HFFc6 (cell line): ENCODE data around the gene SLC39A11. TPM values are rescaled to one million over a fixed set of nuclear protein-coding genes. Genes with fewer than 3 reads are reported as not detected.
A peak's percentile ranks its signal among the peaks of the same experiment; 100 is the strongest.

Source experiments
- DNase-seq: peaks from one replicate; pipeline ENCODE4 v3.0.0-alpha.2; 2018
- H3K27ac Mint-ChIP-seq: 2 replicates; pipeline ENCODE4 v1.8.0; 2020; ENCODE audit warnings: mild to moderate bottlenecking, mixed read lengths
- H3K27me3 Mint-ChIP-seq: 2 replicates; pipeline ENCODE4 v1.8.0; 2021; ENCODE audit warnings: mild to moderate bottlenecking, moderate library complexity, mixed read lengths; ENCODE audit not compliant: insufficient read depth
- H3K36me3 Mint-ChIP-seq: 2 replicates; pipeline ENCODE4 v1.8.0; 2021; ENCODE audit warnings: low read depth, mixed read lengths
- H3K4me1 Mint-ChIP-seq: 2 replicates; pipeline ENCODE4 v1.8.0; 2020; ENCODE audit warnings: low read depth, mixed read lengths
- H3K4me3 Mint-ChIP-seq: 2 replicates; pipeline ENCODE4 v1.8.0; 2020; ENCODE audit warnings: mild to moderate bottlenecking, moderate library complexity, mixed read lengths
- H3K9me3 Mint-ChIP-seq: 2 replicates; pipeline ENCODE4 v1.8.0; 2020; ENCODE audit warnings: mild to moderate bottlenecking, mixed read lengths
- CTCF ChIP-seq: fragments of 200-600 bp; sonication (generic); IDR thresholded peaks from 2 replicates; pipeline ENCODE4 v1.5.0; 2021; ENCODE audit warnings: antibody characterized with exemption, mild to moderate bottlenecking
- total RNA-seq, 6 experiments: library from RNA; stranded (reverse); fragmentation: NEBNext Ultra II Directional; extraction: Animal tissue kit (Norgen Biotek cat#: 25700); gene quantifications; 2 replicates in 1 of 6; 3 replicates in 5 of 6; pipeline ENCODE4 v1.2.3, GENCODE V29; 2021

SLC39A11 gene
- total RNA-seq, 6 experiments from 2014 or later: 29.7 to 40.6 (median 34.9) TPM

- H3K4me3 Mint-ChIP-seq: peak overlapping the region; percentile 71
- TF ChIP-seq CTCF: no peak
- peaks cover 17% of the 10 kb centered on the region for H3K9me3 Mint-ChIP-seq
- H3K4me1 Mint-ChIP-seq: peaks cover 57% of the 10 kb centered on the region
- H3K27me3 Mint-ChIP-seq: peaks cover 3% of the 10 kb centered on the region
- peaks cover 35% of the 10 kb centered on the region for H3K36me3 Mint-ChIP-seq
- DNase-seq: peak; percentile 72
- H3K27ac Mint-ChIP-seq: peak overlapping the region; percentile 84
Measured at GRCh38 chr17:73043686-73044581, 48.6 kb downstream of the SLC39A11 start.

- Mint-ChIP-seq H3K4me1 (peaks cover 59% of the 10 kb centered on the region), H3K27ac (peak overlapping the region; percentile 84), H3K4me3 (peak overlapping the region; percentile 46)
Measured at GRCh38 chr17:73042809-73043685, 49.4 kb downstream of the SLC39A11 start.

GRCh38 chr17:73042225-73042624, 50.3 kb downstream of the SLC39A11 start:
- peaks cover 17% of the 10 kb centered on the region for H3K9me3 Mint-ChIP-seq
- H3K4me3 Mint-ChIP-seq: no peak overlapping the region
- H3K4me1 Mint-ChIP-seq: peaks cover 59% of the 10 kb centered on the region
- no peak overlapping the region for H3K27ac Mint-ChIP-seq
- no peak for TF ChIP-seq CTCF
- H3K27me3 Mint-ChIP-seq: peaks cover 2% of the 10 kb centered on the region
- no peak for DNase-seq
- H3K36me3 Mint-ChIP-seq: peaks cover 42% of the 10 kb centered on the region

More at GRCh38 chr17:73042809-73043685, 49.4 kb downstream of the SLC39A11 start:
- H3K9me3 Mint-ChIP-seq: peaks cover 17% of the 10 kb centered on the region
- no peak for TF ChIP-seq CTCF
- H3K27me3 Mint-ChIP-seq: peaks cover 2% of the 10 kb centered on the region
- DNase-seq: no peak
- H3K36me3 Mint-ChIP-seq: peaks cover 37% of the 10 kb centered on the region

- peaks cover 17% of the 10 kb centered on the region for H3K9me3 Mint-ChIP-seq
- TF ChIP-seq CTCF: no peak
- peak overlapping the region; percentile 17; the same call in 1 of the 2 replicates for H3K4me3 Mint-ChIP-seq
- peak overlapping the region; percentile 86 for H3K27ac Mint-ChIP-seq
- peak; percentile 33 for DNase-seq
- peaks cover 35% of the 10 kb centered on the region for H3K36me3 Mint-ChIP-seq
- H3K27me3 Mint-ChIP-seq: peaks cover 2% of the 10 kb centered on the region
- H3K4me1 Mint-ChIP-seq: peaks cover 35% of the 10 kb centered on the region
Measured at GRCh38 chr17:73039282-73039681, 53.2 kb downstream of the SLC39A11 start.

- DNase-seq: no peak
- Mint-ChIP-seq H3K36me3 (peaks cover 17% of the 10 kb centered on the region), H3K27ac (no peak overlapping the region), H3K9me3 (no peaks in the 10 kb centered on the region), H3K27me3 (no peaks in the 10 kb centered on the region; the same call in none of the 2 replicates), H3K4me1 (peaks cover 31% of the 10 kb centered on the region), H3K4me3 (no peak overlapping the region)
- no peak for TF ChIP-seq CTCF
Measured at GRCh38 chr17:73031472-73031871, 61.0 kb downstream of the SLC39A11 start.
